Non-pigmented ciliary epithelial cell (primary cell): ENCODE results near the gene CTIF.
A peak's percentile ranks its signal among the peaks of the same experiment; 100 is the strongest.

Source experiments
- DNase-seq: peaks from one replicate; pipeline ENCODE4 v3.0.0-alpha.2; 2010; ENCODE audit warnings: low read depth

The CTIF gene

DNA sequence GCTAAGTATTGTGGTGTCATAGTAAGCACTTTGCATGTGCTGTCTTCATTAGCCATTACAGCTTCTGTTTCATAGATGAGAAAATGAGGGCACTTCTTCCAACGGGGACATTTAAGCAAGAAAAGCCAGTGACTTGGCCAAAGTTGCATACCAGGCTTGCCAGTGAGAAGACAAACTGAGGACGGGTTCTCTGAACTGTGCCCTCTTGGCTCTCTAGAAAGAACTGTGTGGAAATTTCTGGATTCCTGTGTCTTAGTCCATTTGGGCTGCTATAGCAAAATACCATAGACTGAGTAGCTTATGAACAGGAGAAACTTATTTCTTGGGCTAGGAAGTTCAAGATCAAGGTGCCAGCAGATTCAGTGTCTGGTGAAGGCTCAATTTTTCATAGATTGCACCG lies 13.3 kb downstream of the CTIF start:
- DNase-seq: no peak

- DNase-seq: no peak
These were observed 14.4 kb downstream of the CTIF start for GRCh38 chr18:48553236-48553635.

DNA sequence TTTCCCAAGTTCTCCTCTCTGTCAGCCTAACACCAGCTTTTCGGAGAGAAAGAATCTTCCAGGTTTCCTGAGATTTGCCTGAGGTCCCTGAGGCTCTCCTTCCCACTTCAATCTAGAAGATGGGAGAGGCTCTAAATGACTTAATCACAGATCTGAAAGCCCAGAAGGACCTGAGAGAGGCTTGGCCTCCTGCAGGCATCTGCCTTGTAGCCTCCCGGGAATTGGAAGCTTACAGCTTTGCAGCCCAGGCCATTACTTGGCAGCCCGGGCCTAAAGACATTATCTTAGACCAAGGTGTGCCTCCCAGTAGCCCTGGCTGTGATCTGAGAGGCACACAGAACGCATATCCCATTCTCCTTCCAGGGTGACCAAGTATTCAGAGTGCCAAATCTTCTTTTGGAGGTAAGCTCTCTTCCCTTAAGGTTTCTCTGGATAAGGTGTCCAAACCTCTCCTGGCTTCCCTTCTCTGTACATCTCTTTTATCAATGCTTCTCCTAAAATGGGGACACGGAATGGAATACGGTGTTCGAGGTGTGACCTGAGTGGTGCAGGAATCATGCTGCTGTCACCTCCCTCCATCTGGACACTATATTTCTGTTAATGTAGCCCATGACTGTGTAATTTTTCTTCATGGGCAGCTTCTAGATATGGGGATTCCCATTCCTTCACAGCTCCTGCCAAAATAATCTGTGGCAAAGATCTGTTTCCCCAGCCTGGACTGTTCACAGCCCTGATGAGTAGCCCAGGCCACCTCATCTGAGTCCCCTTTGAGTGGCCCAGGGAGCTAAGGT lies 16.0 kb downstream of the CTIF start:
- no peak for DNase-seq

DNA sequence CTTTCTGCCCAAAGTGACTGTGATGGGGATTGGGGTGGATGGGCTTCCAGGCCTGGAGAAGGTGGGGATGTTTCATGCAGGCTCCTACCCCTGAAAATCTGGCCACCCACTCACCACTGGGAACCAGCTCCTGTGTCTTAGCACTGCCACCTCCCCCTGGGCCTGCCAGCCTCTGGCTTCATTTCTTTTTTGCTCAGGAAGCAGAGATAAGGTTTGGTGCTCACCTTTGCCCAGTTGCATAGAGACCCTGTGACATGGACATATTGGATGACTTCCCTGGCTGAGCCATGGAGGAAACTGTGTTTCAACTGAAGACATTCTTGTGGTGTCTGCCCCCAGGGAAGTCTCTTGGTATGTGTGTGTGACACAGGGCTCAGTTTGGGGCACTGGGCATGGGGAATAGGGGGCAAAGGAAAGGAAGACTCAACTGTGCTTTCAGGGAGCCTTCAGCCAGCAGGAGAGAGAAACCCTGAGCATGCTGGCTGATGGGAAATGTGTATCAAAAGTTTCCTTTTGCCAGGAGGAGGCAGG lies 16.7 kb downstream of the CTIF start:
- DNase-seq: no peak

DNA sequence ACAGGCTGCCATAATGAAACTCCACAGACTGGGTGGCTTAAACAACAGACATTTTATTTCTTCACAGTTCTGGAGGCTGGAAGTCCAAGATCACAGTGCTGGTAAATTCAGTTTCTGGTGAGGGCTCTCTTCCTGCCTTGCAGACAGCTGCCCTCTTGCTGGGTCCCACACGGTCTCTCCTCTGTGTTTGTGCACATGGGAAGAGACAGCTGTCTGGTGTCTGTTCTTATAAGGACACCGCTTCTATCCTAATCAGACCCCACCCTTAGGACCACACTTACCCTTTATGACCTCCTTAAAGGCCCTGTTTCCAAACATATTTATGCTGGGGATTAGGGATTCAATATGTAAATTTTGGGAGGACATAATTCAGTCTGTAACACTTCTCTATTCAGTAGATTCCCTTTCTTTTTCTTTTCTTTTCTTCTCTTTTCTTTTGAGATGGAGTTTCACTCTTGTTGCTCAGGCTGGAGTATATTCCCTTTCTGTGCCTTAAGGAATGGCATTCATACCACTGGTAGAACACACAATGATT lies 18.9 kb downstream of the CTIF start:
- DNase-seq: no peak

DNA sequence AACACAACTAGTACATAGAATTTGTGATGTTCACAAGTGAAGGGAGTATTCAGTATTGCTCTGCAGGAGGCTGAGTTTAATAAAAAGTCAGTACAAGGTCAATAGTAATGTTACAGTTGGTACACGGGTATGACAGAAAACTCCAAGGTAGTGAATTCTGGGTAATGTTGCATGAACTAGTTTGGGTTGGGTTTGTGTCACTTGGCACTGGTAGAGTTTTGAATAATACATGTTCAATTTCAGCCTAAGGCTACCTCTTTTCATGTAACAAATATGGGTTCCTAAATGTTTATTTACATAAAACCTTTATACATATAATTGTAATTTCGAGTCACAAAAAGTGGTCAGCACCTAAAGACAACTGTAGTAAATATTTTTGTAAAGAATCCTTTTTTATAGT lies 19.4 kb downstream of the CTIF start:
- DNase-seq: no peak

DNA sequence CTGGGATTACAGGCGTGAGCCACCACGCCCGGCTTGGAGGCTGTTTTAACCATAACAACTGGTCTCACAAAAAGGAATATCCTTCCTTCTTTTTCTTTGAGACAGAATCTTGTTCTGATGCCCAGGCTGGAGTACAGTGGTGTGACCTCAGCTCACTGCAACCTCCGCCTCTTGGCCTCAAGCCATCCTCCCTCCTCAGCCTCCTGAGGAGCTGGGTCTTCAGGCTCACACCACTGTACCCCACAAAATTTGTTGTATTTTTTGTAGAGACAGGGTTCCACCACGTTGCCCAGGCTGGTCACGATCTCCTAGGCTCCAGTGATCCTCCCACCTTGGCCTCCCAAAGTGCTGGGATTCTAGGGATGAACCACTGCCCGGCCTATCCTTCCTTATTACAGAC lies 21.7 kb downstream of the CTIF start:
- DNase-seq: no peak

- no peak for DNase-seq
These were observed 23.2 kb downstream of the CTIF start for GRCh38 chr18:48562075-48562474.

DNA sequence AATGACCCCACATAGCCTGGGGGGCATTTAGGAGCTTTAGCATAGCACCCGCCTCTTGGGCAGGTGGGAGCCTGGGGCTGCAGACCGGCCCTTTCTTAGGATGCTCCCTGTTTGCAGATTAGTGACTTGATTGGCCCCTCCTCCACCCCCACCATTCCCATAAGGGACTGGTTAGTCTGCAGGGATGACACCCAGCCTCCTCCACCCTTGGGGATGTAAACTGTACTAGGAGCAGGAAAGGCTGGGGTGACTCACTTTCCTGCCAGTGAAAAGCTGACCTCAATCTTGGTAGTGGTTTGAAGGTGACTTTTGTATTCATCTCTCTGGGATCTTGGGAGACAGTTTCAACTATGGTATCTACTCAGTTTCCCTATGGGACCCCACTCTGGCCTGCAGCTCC lies 24.2 kb downstream of the CTIF start:
- peak; percentile 50 for DNase-seq

- DNase-seq: no peak
These were observed 25.3 kb downstream of the CTIF start for GRCh38 chr18:48564139-48564538.

DNA sequence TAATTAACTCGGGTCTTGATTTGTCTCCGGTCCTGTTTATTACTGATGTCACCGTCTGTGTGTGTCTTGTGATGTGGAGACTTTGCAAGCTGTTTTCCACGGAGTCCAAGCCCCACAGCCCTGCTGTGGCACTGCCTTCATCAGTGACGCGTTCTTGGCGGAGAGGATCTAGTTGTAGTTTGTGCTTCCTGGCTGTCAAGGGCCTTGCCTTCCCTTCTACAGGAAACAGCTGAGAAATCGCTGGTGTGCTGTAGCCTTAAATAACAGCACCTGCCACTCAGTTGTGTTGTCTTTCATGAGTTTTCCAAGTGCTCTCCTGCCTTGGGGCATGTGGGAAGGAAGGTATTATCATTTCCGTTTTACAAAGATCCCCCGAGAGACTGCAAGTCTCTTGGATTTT lies 26.3 kb downstream of the CTIF start:
- DNase-seq: no peak

GRCh38 chr18:48566589-48566988 lies 27.8 kb downstream of the CTIF start:
- no peak for DNase-seq

- DNase-seq: no peak
These were observed 28.6 kb downstream of the CTIF start for GRCh38 chr18:48567388-48567787.

GRCh38 chr18:48569139-48569914 lies 30.5 kb downstream of the CTIF start:
- no peak for DNase-seq

DNA sequence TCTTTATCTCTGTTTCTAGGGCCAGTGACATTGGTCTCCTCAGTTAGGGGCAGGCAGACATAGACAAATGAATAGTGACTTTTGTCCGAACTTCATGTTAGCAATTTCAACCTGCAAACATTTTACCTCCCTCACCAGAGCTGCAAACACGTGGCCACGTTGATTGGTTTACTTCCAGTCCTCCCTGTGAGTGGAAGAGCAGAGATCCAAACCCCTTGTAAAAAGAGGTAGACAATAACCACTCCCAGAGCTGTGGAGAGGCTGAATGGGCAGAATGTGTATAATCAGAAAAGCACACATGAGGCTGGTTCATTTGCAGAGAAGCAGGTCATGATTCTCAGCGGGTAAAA lies 31.1 kb downstream of the CTIF start:
- DNase-seq: no peak

DNA sequence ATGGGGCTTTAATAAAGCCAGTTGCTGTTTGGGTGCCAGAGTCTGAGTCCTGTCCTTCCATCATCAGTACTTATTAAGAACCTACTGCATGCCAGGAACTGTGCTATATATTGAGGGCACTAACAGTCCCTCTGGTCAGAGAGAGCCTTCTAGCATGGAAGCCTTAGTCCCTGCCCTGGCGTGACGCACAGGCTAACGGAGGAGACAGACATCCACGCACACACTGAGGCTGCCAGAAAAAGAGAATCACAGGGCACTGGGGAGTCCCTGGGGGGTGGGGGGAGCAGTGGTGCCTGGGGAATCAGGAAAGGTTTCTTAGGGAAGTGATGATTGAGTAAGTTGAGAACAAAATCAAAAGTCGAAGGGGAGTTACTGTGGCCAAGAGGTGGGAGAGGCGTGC lies 31.5 kb downstream of the CTIF start:
- DNase-seq: no peak

DNA sequence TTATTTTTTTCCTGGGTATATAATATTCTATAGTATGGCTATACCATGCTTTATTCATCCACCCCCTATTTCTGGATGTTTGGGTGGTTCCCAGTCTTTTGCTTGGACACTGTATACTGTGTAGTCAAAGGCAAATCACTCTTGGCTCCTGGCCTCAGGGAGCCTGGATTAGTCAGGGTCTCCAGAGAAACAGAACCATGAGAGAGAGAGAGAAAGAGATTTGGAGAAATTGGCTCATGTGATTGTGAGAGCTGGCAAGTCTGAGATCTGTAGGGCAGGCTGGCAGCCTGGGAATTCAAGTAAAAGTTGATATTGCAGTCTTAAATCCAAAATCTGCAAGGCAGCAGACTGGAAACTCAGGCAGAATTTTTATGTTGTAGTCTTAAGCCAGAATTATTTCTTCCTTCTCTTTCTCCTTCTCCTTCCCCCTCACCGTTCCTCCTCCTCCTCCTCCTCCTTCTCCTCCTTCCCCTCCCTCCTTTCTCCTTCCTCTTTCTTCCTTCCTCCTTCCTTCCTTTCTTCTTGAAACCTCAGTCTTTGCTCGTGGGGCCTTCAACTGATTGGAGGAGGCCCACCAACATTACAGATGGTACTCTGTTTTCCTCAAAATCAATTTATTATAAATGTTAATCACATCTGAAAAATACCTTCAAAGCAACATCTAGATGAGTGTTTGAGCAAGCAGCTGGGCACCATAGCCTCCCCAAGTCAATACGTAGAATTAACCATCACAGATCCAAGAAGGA lies 33.0 kb downstream of the CTIF start:
- no peak for DNase-seq

GRCh38 chr18:48572402-48573126 lies 33.7 kb downstream of the CTIF start:
- no peak for DNase-seq

DNA sequence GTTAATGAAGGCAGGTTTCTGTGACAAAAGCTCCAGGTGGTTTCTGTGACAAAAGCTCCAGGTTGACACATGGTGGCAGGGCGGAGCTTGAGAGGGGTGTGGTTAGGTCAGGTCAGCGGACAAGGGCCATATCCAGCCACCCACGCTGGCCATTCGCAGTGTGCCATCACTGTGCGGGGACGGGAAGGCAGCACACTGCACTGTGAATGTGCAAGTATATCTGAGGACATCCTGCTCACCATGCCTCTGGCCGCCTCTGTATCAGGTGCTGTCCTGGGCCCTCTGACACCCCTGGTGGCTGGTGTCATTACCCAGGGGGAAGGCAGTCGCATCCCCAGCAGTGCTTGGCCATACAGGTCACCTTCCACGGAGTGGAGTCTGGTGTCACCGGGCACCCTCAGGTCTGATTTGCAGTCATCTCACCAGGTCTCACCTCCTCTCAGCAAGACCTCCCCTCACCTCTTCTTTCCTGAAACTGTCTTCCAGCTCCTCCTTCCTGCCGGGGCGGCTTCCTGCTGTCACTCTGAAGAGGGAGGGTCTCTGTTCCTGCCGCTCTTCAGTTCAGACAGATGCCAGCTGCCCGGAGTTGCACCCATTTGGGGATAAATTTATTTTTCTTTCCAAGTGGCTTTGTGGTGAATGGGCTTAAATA lies 34.9 kb downstream of the CTIF start:
- DNase-seq: no peak

- DNase-seq: no peak
These were observed 36.0 kb downstream of the CTIF start for GRCh38 chr18:48574667-48575300.

GRCh38 chr18:48575301-48575657 lies 36.4 kb downstream of the CTIF start:
- no peak for DNase-seq
